ENCODE data around the gene TMEM248. TPM values are rescaled to one million over a fixed set of nuclear protein-coding genes. Genes with fewer than 3 reads are reported as not detected.
A peak's percentile ranks its signal among the peaks of the same experiment; 100 is the strongest.

TMEM248 gene
- total RNA-seq, 6 donors from 2014 or later: 55.5 to 153 (median 111) TPM

GRCh38 chr7:66901941-66902843, 18.8 kb upstream of the TMEM248 start:
- Histone ChIP-seq H3K4me3 (no peak overlapping the region), H3K36me3 (peaks cover 0 to 18% (median 0%) of the 10 kb centered on the region in 4 donors), H3K27ac (no peak overlapping the region), H3K27me3 (no peaks in the 10 kb centered on the region), H3K9me3 (no peaks in the 10 kb centered on the region), H3K4me1 (no peaks in the 10 kb centered on the region)
- TF ChIP-seq POLR2AphosphoS5 (IDR thresholded peaks at IDR 0.05): no peak
- TF ChIP-seq POLR2A (IDR thresholded peaks at IDR 0.05): no peak
- TF ChIP-seq CTCF (IDR thresholded peaks at IDR 0.05): no peak
- TF ChIP-seq EP300 (IDR thresholded peaks at IDR 0.05): no peak
- 96 to 98% methylated on average over 40 to 47 of the region's 47 CpGs for WGBS, 2 donors
- DNase-seq: peak in 1 of 2 donors; percentile 81
- ATAC-seq (ENCODE audit: low FRiP score in 2 of 2): peak in 1 of 2 donors; percentile 14

DNA sequence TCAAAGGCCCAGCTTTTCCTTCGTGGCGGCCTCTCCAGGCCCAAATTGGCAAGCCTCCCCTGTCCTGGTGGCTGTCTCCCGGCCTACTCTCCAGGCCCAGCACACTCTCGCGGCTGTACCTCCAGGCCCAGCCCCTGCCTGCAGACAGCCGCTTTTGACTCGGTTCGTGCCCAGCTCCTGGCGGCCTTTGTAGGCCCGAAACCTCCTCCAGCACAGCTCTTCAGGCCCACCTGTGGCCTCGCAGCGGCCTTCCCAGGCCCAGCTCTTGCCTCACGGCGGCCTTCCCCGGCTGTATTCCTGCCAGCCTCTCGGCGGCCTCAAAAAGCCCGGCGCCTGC, 18.2 kb upstream of the TMEM248 start:
- TF ChIP-seq CTCF (IDR thresholded peaks at IDR 0.05) (no peak), POLR2A (IDR thresholded peaks at IDR 0.05) (no peak), POLR2AphosphoS5 (IDR thresholded peaks at IDR 0.05) (no peak), EP300 (IDR thresholded peaks at IDR 0.05) (no peak)
- H3K27ac ChIP-seq: no peak overlapping the region
- H3K4me3 ChIP-seq: no peak overlapping the region
- WGBS, 2 donors: 92 to 97% methylated on average over 15 to 19 of the region's 19 CpGs
- H3K9me3 ChIP-seq: no peaks in the 10 kb centered on the region
- ATAC-seq (ENCODE audit: low FRiP score in 2 of 2) (no peak), DNase-seq (peak in 1 of 2 donors; percentile 77)
- no peaks in the 10 kb centered on the region for H3K4me1 ChIP-seq
- peaks cover 0 to 18% (median 0%) of the 10 kb centered on the region in 4 donors for H3K36me3 ChIP-seq
- H3K27me3 ChIP-seq: no peaks in the 10 kb centered on the region

DNA sequence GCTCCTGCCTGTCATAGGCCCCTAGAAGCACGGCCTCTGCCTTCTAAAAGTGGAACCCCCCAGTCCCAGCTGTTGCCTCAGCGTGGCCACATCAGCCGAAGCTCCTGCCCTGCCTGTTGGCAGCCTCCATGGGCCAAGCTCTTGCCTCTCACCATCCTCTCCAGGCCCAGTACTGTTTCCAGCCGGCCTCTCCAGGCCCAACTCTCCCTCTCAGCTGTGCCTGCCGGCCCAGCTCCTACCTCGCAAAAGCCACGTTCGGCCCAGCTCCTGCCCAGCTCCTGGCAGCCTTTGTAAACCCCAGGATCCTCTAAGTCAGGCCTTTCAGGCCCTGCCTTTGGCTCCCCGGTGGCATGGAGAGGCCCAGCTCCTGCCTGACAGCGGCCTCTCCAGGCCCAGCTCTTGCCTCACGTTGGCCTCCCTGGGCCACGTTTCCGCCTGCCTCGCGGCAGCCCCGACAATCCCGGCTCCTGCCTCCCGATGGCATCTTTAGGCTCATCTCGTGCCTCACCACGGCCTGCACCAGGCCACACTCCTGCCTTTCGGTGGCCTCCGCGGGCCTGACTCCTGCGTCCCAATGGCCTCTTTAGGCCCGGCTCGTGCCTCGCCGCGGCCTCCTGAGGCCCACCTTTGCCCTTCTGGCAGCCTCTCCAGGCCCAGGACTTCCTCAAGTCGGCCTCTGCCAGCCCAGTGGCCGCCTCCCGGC, 17.5 kb upstream of the TMEM248 start:
- ATAC-seq (ENCODE audit: low FRiP score in 2 of 2) (no peak), DNase-seq (no peak)
- H3K36me3 ChIP-seq: peaks cover 0 to 13% (median 0%) of the 10 kb centered on the region in 4 donors
- no peak overlapping the region for H3K27ac ChIP-seq
- no peaks in the 10 kb centered on the region for H3K27me3 ChIP-seq
- no peaks in the 10 kb centered on the region for H3K4me1 ChIP-seq
- H3K4me3 ChIP-seq: no peak overlapping the region
- H3K9me3 ChIP-seq: no peaks in the 10 kb centered on the region
- TF ChIP-seq POLR2AphosphoS5 (IDR thresholded peaks at IDR 0.05) (no peak), CTCF (IDR thresholded peaks at IDR 0.05) (no peak), EP300 (IDR thresholded peaks at IDR 0.05) (no peak)
- WGBS, 2 donors: 95 to 97% methylated on average over 30 to 31 of the region's 32 CpGs

- no peak overlapping the region for H3K27ac ChIP-seq
- TF ChIP-seq POLR2AphosphoS5 (IDR thresholded peaks at IDR 0.05) (no peak), EP300 (IDR thresholded peaks at IDR 0.05) (no peak), POLR2A (IDR thresholded peaks at IDR 0.05) (no peak), CTCF (IDR thresholded peaks at IDR 0.05) (no peak)
- ATAC-seq (ENCODE audit: low FRiP score in 2 of 2): peak in 1 of 2 donors; percentile 8
- no peaks in the 10 kb centered on the region for H3K4me1 ChIP-seq
- no peaks in the 10 kb centered on the region for H3K27me3 ChIP-seq
- peak in 1 of 2 donors; percentile 75 for DNase-seq
- WGBS, 2 donors: 96 to 97% methylated on average over 17 to 38 of the region's 44 CpGs
- H3K9me3 ChIP-seq: no peaks in the 10 kb centered on the region
- peaks cover 0 to 10% (median 0%) of the 10 kb centered on the region in 4 donors for H3K36me3 ChIP-seq
- H3K4me3 ChIP-seq: no peak overlapping the region
These were observed 16.9 kb upstream of the TMEM248 start for GRCh38 chr7:66904063-66904593.
